ENCODE data around the gene CLSTN3.
"Not testable (repeated sequence)": the region's sequence is repeated elsewhere in the genome, so short reads cannot be mapped to it uniquely, and the experiment has no call there.

The CLSTN3 gene

GRCh38 chr12:7150356-7150755 lies 20.2 kb downstream of the CLSTN3 start:
- DNase-seq (ENCODE audit: low read depth) = no peak

- no peak for DNase-seq (ENCODE audit: low read depth)
These were observed 20.7 kb downstream of the CLSTN3 start for GRCh38 chr12:7150841-7151240.

DNA sequence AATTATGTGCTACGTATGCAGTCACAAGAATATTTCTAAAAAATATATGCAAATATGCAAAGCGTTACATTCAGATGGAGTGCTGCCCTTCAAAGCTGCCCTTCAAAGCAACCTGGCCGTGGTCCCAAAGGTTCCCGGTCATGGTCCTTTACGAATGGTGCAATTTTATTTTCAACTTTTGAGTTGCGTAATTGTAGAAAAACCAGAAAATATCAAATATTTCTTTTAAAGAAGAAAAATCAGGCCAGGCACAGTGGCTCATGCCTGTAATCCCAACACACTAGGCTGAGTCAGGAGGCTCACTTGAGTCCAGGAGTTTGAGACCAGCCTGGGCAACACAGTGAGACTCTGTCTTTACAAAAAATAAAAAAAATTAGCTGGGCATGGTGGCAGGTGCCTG lies 21.4 kb downstream of the CLSTN3 start:
- no peak for DNase-seq (ENCODE audit: low read depth)

- DNase-seq (ENCODE audit: low read depth) = no peak
These were observed 22.6 kb downstream of the CLSTN3 start for GRCh38 chr12:7152818-7153217.

DNA sequence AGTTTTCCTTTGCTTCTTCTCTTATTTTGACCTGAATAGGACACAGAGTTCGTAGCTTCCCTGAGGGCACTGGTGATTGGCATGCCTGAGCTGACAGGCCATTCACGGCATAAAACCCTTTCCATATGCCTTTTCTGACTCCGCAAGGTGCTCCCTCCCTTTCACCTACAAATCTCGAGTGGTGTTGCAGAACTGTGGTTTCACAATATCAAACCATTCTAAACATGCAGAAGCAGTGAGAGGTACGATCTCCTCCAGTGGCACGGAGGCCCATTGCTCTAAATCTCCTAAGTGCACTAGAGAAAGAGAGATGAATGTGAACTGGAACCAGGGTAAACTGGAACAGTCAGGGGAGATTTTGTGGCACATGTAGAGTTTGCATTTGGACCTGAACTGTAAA lies 23.9 kb downstream of the CLSTN3 start:
- DNase-seq (ENCODE audit: low read depth) = no peak

DNA sequence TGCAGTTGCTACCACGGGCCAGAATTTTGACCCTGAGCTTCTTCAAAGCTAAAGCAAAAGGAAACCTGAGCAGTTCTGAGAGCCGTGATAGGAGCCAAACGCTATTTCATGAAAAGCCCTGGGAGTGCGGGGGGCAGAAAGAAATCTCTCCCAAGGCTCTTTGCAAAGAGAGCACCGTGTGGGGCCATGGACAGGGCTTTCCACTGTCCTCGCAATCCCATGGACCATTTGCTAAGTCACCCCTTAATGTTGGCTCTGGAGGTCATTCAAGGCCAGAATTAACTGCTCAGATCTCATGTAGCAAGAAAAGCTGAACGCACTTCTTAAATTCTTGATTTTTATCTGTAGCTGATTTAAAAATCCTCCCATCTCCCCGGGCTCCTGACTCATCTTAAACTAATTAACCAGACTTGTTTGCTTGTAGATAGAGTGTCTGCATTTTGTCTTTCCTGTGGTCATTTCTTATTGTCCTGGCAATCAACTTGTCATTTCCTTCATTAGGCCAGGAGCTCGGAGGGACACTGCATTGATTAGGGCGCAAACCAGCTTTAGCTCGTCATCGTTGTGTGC lies 24.8 kb downstream of the CLSTN3 start:
- DNase-seq (ENCODE audit: low read depth) = no peak

GRCh38 chr12:7155471-7156034 lies 25.4 kb downstream of the CLSTN3 start:
- DNase-seq (ENCODE audit: low read depth) = no peak

DNA sequence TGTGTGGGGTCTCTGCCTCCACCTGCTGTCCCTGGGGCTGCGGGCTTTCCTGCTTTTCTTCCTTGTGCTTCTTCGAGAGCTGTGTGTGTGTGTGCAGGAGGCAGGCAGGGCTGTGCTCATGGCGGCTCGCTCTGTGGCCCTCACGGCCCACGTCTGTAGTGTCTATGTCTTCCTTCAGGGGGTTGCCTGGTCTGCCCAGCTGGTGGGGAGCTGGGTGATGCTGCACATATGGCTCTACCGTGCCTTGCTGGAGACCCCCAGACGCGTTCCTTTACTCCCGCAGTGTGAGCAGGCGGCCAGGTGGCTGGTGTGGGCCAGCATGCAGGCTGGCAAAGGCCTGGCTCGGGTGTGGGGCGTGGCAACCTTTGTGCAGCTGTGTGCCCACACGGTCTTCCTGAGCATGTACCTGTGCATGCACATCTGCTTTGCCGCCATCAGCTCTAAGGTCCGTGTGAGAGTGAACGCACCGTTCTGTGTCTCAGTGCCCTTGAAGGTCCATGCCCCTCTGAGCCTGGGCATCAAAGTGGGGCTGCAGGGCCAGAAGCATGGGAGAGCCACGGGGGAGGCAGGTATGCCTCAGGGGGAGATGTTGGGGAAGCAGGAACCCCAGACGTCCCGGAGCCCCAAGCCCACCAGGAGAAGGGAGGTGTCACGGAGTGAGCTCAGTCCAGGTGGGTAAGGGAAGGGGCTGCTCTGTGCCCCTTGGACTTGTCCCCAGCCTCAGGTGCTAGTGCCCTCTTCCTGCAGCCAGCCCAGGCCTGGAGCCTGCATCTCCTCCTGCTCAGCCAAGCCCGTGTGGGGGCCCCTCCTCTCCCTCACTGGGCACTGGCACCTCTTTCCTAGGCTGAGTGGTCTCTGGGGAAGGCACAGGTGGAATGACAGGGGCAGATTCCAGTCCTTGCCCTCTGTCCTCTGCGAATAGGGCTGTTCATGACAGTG lies 26.4 kb downstream of the CLSTN3 start:
- no peak for DNase-seq (ENCODE audit: low read depth)

- no peak for DNase-seq (ENCODE audit: low read depth)
These were observed 27.2 kb downstream of the CLSTN3 start for GRCh38 chr12:7157391-7157790.

DNA sequence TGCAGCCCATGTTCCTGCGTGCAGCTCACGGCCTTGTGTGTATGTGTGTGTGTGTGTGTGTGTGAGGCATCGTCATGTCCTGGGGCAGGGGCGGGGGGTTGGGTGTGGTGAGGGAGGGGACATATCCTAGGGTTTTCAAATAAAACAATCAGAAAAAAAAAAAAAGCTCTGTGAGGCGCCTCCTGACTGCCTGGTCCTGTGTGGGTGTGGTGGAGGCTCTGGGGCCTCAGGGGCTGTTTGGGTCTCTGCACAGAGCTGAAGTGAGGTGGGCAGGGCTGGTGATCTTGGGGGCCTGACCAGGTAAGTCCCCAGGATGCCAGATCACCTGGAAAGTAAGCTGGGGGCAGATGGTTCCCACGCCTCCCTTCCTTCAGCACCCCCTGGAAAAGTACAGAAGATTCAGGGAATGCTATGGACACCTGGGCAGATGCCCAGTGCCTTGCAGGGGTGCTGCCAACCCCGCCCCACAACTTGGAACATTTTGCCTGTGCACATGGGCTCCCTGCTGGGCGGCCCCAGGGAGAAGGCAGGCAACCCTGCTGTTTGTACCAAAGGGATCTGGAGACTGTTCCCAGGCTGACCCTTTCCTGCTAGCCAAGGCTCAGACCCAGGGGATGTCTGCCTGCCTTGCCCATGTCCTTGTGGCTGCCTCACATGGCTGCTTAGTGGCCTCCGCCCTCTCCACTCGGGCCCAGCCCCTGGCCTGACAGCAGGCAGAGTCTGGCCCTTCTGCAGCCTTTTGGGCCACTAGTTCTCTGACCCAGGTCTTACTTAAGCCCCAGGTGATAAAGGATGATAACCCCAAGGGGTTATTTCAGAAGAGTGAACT lies 28.8 kb downstream of the CLSTN3 start:
- DNase-seq (ENCODE audit: low read depth) = no peak

DNA sequence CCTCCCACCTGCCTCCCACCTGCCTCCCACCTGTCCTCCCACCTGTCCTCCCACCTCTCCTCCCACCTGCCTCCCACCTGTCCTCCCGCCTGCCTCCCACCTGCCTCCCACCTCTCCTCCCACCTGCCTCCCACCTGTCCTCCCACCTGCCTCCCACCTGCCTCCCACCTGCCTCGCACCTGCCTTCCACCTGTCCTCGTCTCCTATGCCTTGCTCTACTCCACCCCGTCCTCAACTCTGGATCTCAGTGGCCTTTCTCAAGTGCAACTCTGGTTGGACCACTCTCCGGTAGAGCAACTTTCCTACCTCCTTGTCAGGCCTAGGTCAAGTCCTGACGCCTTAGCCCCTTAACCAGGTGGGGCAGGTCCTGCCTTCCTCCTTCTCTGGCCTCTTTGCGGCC lies 30.0 kb downstream of the CLSTN3 start:
- DNase-seq (ENCODE audit: low read depth) = no peak

DNA sequence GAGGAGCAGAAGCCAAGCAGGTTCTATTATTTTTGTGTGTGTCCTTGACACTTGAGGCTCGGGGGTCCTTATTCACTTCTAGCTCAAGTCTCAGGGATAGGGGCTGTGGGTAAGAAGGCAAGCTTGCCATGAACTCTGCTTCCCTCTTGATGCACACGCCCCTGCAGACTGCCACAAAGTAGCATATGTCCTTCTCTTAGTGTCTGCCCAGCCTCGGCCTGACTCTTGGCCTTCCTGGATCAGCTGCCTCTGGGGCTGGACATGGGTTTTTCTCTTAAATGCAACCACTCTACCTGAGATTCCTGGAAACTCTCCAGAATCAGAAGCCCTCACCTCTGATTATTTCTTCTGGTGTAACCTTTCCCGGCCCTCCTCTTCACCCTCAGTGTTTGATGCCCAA lies 31.2 kb downstream of the CLSTN3 start:
- no peak for DNase-seq (ENCODE audit: low read depth)

- peak; percentile 15 for DNase-seq (ENCODE audit: low read depth)
These were observed 31.6 kb downstream of the CLSTN3 start for GRCh38 chr12:7161811-7162210.

GRCh38 chr12:7162691-7163114 lies 32.5 kb downstream of the CLSTN3 start:
- DNase-seq (ENCODE audit: low read depth) = peak; percentile 28

DNA sequence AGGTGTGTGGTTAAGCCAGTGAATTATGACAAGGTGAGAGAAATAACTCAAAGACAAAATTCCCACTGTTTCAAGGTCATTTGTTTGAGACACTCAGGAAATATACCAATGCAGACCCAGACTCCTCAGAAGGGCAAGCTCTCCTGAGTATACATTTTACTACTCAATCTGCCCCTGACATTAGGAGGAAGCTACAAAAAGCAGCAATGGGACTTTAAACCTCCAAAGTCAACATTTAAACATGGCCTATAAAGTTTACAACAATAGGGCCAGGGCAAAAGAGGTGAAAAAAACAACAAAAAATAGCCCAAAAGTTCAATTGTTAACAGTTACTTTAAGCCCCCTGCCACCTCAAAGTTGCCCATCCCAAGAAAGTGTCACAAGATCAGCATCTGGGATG lies 39.8 kb downstream of the CLSTN3 start:
- no peak for DNase-seq (ENCODE audit: low read depth)

DNA sequence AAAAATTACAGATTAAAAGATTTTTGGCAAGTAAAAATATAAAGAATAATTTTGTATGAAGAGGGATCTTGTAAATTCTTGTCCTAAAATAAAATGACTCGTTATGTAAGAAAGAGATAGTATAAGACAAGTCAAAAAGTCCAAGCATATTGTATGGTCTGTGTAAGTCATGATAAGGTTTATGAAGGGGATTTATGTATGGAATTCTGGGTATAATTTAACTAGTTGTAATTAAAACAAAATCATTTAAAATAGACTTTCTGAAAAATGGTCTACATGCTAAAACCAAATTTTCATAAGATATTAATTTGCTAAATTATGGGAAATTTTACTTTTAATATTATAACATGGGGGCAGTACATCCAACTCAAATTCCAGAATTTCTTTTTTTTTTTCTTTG lies 41.7 kb downstream of the CLSTN3 start:
- DNase-seq (ENCODE audit: low read depth) = no peak

DNA sequence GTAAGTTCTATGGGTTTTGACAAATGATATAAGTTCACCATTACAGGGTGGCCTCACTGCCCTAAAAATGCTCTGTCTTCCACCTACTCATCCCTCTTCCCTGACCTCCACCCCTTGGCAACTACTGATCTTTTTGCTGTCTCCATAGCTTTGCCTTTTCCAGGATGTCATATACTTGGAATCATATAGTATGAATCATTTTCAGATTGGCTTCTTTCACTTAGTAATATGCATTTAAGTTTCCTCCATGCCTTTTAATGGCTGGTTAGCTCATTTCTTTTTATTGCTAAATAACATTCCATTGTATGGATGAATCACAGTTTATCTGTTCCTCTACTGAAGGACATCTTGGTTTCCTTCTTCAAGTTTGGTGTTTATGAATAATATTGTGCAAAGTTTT lies 45.3 kb downstream of the CLSTN3 start:
- DNase-seq (ENCODE audit: low read depth) = peak; percentile 63

GRCh38 chr12:7176595-7176994 lies 46.4 kb downstream of the CLSTN3 start:
- no peak for DNase-seq (ENCODE audit: low read depth)

- no peak for DNase-seq (ENCODE audit: low read depth)
These were observed 48.3 kb downstream of the CLSTN3 start for GRCh38 chr12:7178481-7178880.

DNA sequence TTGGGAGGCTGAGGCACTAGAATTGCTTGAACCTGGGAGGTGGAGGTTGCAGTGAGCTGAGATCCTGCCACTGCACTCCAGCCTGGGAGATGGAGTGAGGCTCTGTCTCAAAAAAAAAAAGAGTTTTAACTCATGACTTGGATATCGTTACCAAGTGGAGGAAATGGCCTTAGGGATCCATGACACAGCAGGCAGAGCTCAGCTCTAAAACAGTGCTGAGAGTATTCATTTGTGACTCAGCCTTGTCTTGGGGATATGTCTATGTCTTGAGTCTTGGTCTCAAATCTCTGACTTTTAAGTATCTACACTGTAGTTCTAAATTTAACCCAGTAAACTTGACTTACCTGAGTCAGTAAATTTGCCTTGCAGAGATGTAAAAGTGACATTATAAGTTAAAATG lies 50.5 kb downstream of the CLSTN3 start:
- DNase-seq (ENCODE audit: low read depth) = peak; percentile 10

- DNase-seq (ENCODE audit: low read depth) = not testable (repeated sequence)
These were observed 55.9 kb downstream of the CLSTN3 start for GRCh38 chr12:7186058-7186457.

Measured in iris pigment epithelial cell (primary cell).